RKO (cell line): ENCODE measurements around the gene GIPC2.

Experiments used
- DNase-seq: peaks from one replicate; pipeline ENCODE4 v3.0.0-alpha.2; 2016; ENCODE audit warnings: low spot score

GIPC2 gene

GRCh38 chr1:78145105-78145580 lies 99.4 kb downstream of the GIPC2 start:
- DNase-seq = peak; percentile 82

DNA sequence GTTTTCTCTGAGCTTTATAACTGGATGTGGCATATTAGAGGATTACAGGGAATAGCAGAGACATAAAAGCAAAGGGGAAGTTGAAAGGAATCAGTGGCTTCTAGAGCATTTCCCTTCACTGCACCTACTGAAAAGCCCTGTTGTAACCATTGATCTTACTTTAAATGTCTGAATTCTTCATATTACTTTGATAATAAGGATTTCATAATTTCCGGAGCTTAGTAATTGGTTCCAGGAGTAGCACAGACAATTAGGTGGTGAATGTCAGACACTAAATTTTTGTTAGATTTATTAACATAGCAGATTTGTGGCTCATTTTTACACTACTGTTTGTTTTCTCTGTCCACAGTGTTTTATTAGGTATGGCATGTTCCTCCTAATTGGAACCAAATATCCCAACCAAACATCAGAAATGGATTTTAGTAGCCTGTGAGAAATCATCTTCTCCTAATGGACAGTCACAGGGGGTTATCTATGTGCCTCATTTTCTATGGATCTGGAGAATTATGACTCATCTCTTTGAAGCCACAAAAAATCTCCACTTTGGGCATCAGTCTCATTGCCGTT lies 100.5 kb downstream of the GIPC2 start:
- no peak for DNase-seq

- no peak for DNase-seq
Observed at GRCh38 chr1:78147031-78147430, 101.3 kb downstream of the GIPC2 start.

- DNase-seq = no peak
Observed at GRCh38 chr1:78153092-78153736, 107.4 kb downstream of the GIPC2 start.

DNA sequence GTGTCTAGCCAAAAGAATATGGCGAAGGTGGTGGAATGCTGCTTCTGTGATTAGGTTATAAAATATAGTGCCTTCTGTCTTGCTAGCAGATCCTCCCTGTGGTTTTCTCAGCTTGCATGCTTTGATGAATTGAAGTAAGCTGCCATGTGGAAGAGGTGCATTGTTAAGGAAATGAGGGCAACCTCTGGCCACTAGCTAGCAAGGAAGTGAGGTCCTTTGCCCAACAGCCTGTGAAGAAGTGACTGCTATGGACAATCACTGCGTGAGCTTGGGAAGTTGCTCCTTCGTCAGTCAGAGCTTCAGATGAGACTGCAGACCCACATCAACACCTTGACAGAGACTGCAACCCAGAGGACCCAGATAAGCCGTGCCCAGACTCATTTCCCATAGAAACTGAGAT lies 109.4 kb downstream of the GIPC2 start:
- no peak for DNase-seq

DNA sequence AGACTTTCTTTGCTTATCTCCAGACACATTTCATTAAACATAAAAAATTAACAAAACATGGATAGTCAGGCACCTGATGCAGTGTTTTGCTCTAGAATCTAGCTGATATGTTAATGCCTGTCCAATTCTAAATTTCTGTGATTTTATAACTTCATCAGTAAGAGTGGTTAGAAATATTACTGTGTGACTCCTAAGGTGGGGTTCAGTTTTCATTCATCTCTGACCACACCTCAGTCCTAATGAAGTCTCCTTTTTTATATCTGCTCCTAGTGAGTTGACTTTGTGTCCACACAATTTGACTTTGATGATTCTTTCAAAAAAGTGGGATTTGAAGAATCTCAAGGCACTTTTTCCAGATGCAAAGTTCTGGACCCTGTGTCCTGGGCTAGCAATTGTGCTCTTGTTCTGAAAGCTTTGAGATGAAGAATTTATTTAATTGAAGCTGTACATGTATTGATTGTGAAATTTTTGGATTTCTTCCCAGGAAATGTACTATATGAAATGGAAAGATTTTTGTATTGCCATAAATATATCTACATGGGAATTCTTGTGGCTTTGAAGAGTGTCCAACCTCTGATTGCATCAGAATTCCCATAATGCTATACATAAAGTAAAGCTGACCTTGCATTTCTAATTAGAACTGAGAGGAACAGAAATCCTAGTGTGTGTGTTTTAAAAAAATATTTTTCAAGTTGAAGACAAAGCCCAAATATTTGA lies 111.2 kb downstream of the GIPC2 start:
- DNase-seq = no peak

DNA sequence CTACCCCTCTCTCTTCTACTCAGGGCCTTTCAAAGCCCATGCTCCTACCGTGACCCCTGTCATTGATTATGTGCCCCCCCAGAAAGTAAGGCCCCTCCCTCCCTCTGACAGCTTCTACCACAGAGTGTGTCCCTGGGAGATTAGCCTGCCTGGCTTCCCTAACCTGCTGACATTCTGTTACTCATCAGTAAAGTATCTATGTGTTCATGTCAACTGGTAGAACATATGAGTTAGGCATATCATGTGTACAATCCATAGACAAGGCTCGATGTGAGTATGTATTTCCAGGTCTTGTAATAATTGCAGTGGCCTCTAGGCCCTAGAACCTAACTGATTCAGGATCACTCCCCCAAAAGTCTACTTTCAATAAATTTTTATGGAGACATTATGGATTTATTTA lies 120.0 kb downstream of the GIPC2 start:
- DNase-seq = no peak

DNA sequence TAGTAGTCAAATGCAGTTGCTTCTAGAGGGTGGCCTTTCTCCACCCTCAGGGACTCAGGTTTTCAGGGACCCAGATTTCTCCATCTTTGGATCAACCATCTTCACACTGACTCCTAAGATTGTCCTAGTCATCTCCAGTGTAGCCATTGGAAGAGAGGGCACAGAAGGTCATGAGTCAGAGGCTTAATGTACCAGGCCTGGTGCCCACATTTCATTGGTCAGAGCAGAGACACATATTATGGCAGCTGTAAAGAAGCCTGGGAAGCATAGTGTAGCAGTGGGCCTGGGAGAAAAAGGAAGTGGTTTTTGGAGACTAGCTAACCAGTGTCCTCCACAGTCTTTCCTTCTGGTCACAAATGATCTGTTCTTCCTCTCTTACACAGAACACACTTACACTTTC lies 122.5 kb downstream of the GIPC2 start:
- DNase-seq = peak; percentile 21

- no peak for DNase-seq
Observed at GRCh38 chr1:78170859-78171258, 125.1 kb downstream of the GIPC2 start.

GRCh38 chr1:78171736-78172590 lies 126.2 kb downstream of the GIPC2 start:
- peak; percentile 12 for DNase-seq

DNA sequence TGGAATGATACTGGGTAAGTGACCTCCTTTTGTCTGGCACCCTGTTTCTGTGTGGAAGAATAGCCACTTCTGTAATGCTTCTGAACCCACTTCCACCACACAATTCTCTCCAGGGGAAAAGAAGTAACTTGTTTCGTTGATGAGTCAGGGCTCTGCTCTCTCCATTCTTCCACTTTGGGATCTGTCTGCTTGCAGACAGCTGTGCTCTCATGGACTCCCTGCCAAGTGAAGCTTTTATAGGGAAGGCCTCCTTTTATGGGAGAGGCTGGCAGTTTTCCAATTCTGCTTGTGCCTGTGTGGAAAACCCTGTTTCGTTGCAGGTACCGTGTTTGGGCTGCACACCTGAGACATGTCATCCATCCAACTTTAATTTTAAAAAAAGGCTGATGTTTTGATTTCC lies 130.7 kb downstream of the GIPC2 start:
- no peak for DNase-seq

- DNase-seq = no peak
Observed at GRCh38 chr1:78177708-78178270, 132.0 kb downstream of the GIPC2 start.

- no peak for DNase-seq
Observed at GRCh38 chr1:78178816-78179215, 133.1 kb downstream of the GIPC2 start.

DNA sequence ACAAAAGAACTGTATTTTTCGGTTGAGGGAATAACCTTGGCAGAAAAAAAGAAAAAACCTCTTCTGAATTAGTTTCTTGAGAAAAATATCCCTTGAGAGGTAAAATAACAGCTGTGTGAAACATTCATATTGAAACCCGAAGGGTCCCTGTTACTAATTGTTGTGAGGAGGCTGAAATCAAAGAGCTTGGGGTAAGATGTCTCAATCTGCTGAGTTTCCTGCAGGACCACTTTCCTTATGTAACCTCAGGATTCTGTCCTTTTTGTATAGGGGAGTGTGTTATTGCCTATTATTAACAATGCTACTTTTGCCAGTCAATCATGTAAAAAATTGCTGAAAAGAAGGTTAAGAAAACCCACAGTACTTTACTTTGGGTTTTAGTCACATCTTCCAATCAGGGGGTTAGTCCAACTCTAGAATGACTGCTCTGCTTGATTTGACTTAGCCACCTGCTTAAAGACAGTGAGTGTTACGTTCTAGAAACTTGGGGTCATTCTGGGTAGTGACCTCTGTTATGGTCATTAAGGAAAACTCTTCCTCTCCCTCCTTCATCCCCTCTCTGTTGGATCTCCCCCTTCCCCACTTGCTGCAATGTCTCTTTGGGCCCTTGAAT lies 138.8 kb downstream of the GIPC2 start:
- no peak for DNase-seq
